Thoracic aorta (tissue), 2 donors: ENCODE results near the gene NFIX. TPM values are rescaled to one million over a fixed set of nuclear protein-coding genes. Genes with fewer than 3 reads are reported as not detected.

Experiments used
- ATAC-seq: fragments of 150-250 bp; one replicate; pipeline ENCODE4 v1.8.0; 2017; ENCODE audit warnings: low read depth; ENCODE audit not compliant: insufficient number of reproducible peaks, low FRiP score
- DNase-seq: peaks from one replicate; pipeline ENCODE4 v3.0.0-alpha.2; 2020; ENCODE audit warnings: low spot score
- H3K27ac ChIP-seq, 2 donors: fragments of 200-600 bp; sonication (generic); 1 replicate in 1 of 2; 2 replicates in 1 of 2; pipeline ENCODE4 v1.5.1; 2016; ENCODE audit warnings: mild to moderate bottlenecking in 2 of 2, moderate library complexity in 2 of 2
- H3K27me3 ChIP-seq: fragments of 200-600 bp; sonication (generic); replicated peaks from 2 replicates; pipeline ENCODE4 v1.6.0; 2016; ENCODE audit warnings: mild to moderate bottlenecking; ENCODE audit not compliant: insufficient read depth
- H3K36me3 ChIP-seq: fragments of 200-600 bp; sonication (generic); one replicate; pipeline ENCODE4 v1.5.1; 2016
- H3K4me1 ChIP-seq, 2 donors: fragments of 200-600 bp; sonication (generic); 1 replicate in 1 of 2; 2 replicates in 1 of 2; pipeline versions ENCODE4 v1.5.1 to v1.6.0; 2016; ENCODE audit warnings: low read depth in 2 of 2, mild to moderate bottlenecking in 1 of 2; ENCODE audit not compliant: control insufficient read depth in 1 of 2
- H3K4me3 ChIP-seq: fragments of 200-600 bp; sonication (generic); 2 replicates; pipeline ENCODE4 v1.5.1; 2016; ENCODE audit warnings: mild to moderate bottlenecking
- H3K9me3 ChIP-seq: fragments of 200-600 bp; sonication (generic); 2 replicates; pipeline ENCODE4 v1.5.1; 2016
- total RNA-seq, 2 donors: library from RNA; depleted of rRNA; stranded (reverse); fragments of >200 nt; gene quantifications; one replicate each; pipeline versions ENCODE4 v1.1.0 to v1.2.3, GENCODE V29; 2016
- TF ChIP-seq, protein P1 (sequence below): fragments of 200-600 bp; sonication (generic); IDR thresholded peaks from one replicate; pipeline ENCODE4 v1.5.1; 2019; ENCODE audit warnings: antibody characterized with exemption

The NFIX gene
- total RNA-seq, 2 donors from 2014 or later = 126 to 145 TPM

DNA sequence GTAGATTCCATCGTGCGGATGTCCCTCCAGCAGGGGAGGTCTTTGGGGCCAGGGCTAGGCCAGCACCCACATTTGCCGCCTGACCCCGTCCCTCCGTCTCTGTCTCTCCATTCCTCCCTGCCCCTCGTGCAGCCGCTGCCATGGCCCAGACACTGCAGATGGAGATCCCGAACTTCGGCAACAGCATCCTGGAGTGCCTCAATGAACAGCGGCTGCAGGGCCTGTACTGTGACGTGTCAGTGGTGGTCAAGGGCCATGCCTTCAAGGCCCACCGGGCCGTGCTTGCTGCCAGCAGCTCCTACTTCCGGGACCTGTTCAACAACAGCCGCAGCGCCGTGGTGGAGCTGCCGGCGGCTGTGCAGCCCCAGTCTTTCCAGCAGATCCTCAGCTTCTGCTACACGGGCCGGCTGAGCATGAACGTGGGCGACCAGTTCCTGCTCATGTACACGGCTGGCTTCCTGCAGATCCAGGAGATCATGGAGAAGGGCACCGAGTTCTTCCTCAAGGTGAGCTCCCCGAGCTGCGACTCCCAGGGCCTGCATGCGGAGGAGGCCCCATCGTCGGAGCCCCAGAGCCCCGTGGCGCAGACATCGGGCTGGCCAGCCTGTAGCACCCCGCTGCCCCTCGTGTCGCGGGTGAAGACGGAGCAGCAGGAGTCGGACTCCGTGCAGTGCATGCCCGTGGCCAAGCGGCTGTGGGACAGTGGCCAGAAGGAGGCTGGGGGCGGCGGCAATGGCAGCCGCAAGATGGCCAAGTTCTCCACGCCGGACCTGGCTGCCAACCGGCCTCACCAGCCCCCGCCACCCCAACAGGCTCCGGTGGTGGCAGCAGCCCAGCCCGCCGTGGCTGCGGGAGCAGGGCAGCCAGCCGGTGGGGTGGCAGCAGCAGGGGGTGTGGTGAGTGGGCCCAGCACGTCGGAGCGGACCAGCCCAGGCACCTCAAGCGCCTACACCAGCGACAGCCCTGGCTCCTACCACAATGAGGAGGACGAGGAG lies 140.1 kb downstream of the NFIX start:
- H3K9me3 ChIP-seq = no peaks in the 10 kb centered on the region
- peaks cover 28% of the 10 kb centered on the region for H3K36me3 ChIP-seq
- DNase-seq (no peak), ATAC-seq (no peak)
- H3K27ac ChIP-seq = peak overlapping the region in 1 of 2 donors; percentile 38
- no peak overlapping the region for H3K4me3 ChIP-seq
- TF ChIP-seq, protein P1, sequence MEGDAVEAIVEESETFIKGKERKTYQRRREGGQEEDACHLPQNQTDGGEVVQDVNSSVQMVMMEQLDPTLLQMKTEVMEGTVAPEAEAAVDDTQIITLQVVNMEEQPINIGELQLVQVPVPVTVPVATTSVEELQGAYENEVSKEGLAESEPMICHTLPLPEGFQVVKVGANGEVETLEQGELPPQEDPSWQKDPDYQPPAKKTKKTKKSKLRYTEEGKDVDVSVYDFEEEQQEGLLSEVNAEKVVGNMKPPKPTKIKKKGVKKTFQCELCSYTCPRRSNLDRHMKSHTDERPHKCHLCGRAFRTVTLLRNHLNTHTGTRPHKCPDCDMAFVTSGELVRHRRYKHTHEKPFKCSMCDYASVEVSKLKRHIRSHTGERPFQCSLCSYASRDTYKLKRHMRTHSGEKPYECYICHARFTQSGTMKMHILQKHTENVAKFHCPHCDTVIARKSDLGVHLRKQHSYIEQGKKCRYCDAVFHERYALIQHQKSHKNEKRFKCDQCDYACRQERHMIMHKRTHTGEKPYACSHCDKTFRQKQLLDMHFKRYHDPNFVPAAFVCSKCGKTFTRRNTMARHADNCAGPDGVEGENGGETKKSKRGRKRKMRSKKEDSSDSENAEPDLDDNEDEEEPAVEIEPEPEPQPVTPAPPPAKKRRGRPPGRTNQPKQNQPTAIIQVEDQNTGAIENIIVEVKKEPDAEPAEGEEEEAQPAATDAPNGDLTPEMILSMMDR = no peak
- peaks cover 0 to 4% of the 10 kb centered on the region in 2 donors for H3K4me1 ChIP-seq
- H3K27me3 ChIP-seq = no peaks in the 10 kb centered on the region

DNA sequence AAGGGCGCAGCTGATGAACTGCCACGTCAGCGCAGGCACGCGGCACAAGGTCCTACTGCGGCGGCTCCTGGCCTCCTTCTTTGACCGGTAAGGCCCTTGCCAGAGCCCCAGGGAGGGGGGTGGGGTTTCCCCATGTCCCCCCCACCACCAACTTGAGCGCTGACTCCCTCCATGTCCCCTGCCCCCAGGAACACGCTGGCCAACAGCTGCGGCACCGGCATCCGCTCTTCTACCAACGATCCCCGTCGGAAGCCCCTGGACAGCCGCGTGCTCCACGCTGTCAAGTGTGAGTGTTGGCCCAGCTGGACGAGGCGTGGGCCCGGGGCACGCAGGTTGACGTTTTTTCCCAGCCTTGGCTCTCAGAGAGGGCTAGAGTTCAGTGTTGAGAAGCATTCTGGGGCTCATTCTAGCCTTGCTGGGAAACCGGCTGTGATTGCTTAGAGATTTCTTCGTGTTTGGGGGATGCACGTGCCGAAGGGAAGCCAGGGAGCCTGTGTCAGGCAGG lies 142.1 kb downstream of the NFIX start:
- DNase-seq = no peak
- H3K27me3 ChIP-seq = no peaks in the 10 kb centered on the region
- H3K9me3 ChIP-seq = no peaks in the 10 kb centered on the region
- TF ChIP-seq, protein P1 = no peak
- H3K4me3 ChIP-seq = no peak overlapping the region
- peaks cover 28% of the 10 kb centered on the region for H3K36me3 ChIP-seq
- no peak for ATAC-seq
- peaks cover 0 to 4% of the 10 kb centered on the region in 2 donors for H3K4me1 ChIP-seq
- no peak overlapping the region for H3K27ac ChIP-seq

DNA sequence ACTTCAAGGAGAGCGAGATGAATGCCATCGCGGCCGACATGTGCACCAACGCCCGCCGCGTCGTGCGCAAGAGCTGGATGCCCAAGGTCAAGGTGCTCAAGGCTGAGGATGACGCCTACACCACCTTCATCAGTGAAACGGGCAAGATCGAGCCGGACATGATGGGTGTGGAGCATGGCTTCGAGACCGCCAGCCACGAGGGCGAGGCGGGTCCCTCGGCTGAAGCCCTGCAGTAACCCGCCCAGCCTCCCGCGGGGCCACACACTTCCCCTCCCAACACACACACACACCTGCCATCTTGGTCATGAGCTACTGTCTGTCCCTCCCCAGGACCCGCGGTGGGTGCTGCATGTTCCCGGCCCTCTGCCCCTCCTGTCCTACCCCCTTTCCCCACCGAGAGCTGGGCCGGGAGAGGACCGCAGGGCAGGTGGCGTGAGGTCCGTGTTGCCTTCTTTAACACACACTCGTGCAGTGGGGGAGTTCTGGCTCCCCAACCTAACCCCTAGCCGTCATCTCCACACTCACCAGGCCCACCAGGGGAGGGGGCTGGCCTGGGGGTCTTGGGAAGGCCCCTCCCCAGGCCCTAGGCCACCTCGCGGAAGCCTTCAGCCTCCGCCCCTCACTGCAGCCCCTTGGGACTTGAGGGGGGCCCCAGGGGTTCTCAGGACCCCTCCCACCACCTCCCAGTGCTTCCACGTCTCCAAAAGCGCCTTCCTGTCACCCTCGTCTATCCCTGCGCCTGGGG lies 143.1 kb downstream of the NFIX start:
- H3K4me3 ChIP-seq = no peak overlapping the region
- H3K36me3 ChIP-seq = peaks cover 28% of the 10 kb centered on the region
- no peaks in the 10 kb centered on the region for H3K27me3 ChIP-seq
- ATAC-seq = no peak
- H3K27ac ChIP-seq = no peak overlapping the region
- H3K4me1 ChIP-seq = peaks cover 4% of the 10 kb centered on the region in 2 donors
- no peaks in the 10 kb centered on the region for H3K9me3 ChIP-seq
- TF ChIP-seq, protein P1 = no peak
- DNase-seq = no peak

DNA sequence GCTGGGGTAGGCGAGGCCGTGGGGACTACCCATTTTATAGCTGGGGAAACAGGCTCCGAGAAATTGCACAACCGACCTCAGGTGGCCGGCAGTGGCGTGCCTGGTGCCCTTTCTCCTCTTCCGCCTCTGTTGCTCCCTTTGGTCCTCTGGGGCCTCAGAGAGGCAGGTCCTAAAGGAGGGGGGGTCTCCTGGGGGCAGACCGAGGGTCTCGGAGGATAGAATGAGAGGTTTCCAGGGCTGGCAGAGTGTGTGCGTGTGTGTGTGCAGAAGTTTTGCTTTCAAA lies 143.6 kb downstream of the NFIX start:
- no peak for DNase-seq
- Histone ChIP-seq H3K4me1 (peaks cover 4 to 9% of the 10 kb centered on the region in 2 donors), H3K36me3 (peaks cover 29% of the 10 kb centered on the region), H3K27ac (no peak overlapping the region), H3K4me3 (no peak overlapping the region), H3K9me3 (no peaks in the 10 kb centered on the region), H3K27me3 (no peaks in the 10 kb centered on the region)
- ATAC-seq = no peak
- TF ChIP-seq, protein P1 = no peak
